Measurements from ENCODE around the gene ZFP69B. TPM values are rescaled to one million over a fixed set of nuclear protein-coding genes. Genes with fewer than 3 reads are reported as not detected.
"Not testable (repeated sequence)": the region's sequence is repeated elsewhere in the genome, so short reads cannot be mapped to it uniquely, and the experiment has no call there.

Gene ZFP69B
- total RNA-seq, 1 donor from 2014 or later: 3.5 TPM

GRCh38 chr1:40435471-40435870 lies 14.8 kb upstream of the ZFP69B start:
- intact Hi-C loops (cut with micrococcal nuclease): no loop called here

GRCh38 chr1:40435876-40436275 lies 14.4 kb upstream of the ZFP69B start:
- intact Hi-C loops (cut with micrococcal nuclease): no loop called here

GRCh38 chr1:40438391-40439015 lies 11.8 kb upstream of the ZFP69B start:
- intact Hi-C loops (cut with micrococcal nuclease): no loop called here

- intact Hi-C loops (cut with micrococcal nuclease): no loop called here
These were observed 11.0 kb upstream of the ZFP69B start for GRCh38 chr1:40439247-40439646.

GRCh38 chr1:40450495-40451237 lies 390 bp downstream of the ZFP69B start:
- intact Hi-C loops (cut with micrococcal nuclease): loop anchor here (1.0 to 2.0 kb wide), 3 partner anchors 26 to 81 kb away; partner anchors contain the start of genes EXO5, ZFP69 and ZNF684

GRCh38 chr1:40451238-40451585 lies 936 bp downstream of the ZFP69B start:
- intact Hi-C loops (cut with micrococcal nuclease): loop anchor here (2.0 kb wide), 2 partner anchors 26 to 58 kb away; partner anchors contain the start of genes EXO5 and ZFP69

- intact Hi-C loops (cut with micrococcal nuclease): no loop called here
These were observed 4.6 kb downstream of the ZFP69B start for GRCh38 chr1:40454873-40455272.

GRCh38 chr1:40462956-40463590 lies 12.8 kb downstream of the ZFP69B start:
- intact Hi-C loops (cut with micrococcal nuclease): no loop called here

GRCh38 chr1:40469327-40469726 lies 19.1 kb downstream of the ZFP69B start:
- intact Hi-C loops (cut with micrococcal nuclease): no loop called here

- intact Hi-C loops (cut with micrococcal nuclease): no loop called here
These were observed 25.0 kb downstream of the ZFP69B start for GRCh38 chr1:40475268-40475667.

- intact Hi-C loops (cut with micrococcal nuclease): loop anchor here (1.0 to 2.0 kb wide), 3 partner anchors 26 to 54 kb away; partner anchors contain the start of genes EXO5, ZFP69B and ZNF684
These were observed 26.8 kb downstream of the ZFP69B start, which contains the start of gene ZFP69 for GRCh38 chr1:40476924-40477677. Gene ZFP69 (plus strand): TSS chr1:40477290. CDS start chr1:40479362, 2,072 bp downstream.

GRCh38 chr1:40477678-40478053 lies 27.4 kb downstream of the ZFP69B start:
- intact Hi-C loops (cut with micrococcal nuclease): loop anchor here (1.0 to 2.0 kb wide), 3 partner anchors 27 to 54 kb away; partner anchors contain the start of genes EXO5, ZFP69B and ZNF684

- intact Hi-C loops (cut with micrococcal nuclease): no loop called here
These were observed 28.0 kb downstream of the ZFP69B start for GRCh38 chr1:40478276-40478675.

GRCh38 chr1:40479156-40479555 lies 28.9 kb downstream of the ZFP69B start:
- intact Hi-C loops (cut with micrococcal nuclease): no loop called here

GRCh38 chr1:40495315-40495903 lies 45.1 kb downstream of the ZFP69B start:
- intact Hi-C loops (cut with micrococcal nuclease): no loop called here

- intact Hi-C loops (cut with micrococcal nuclease): not testable (repeated sequence)
These were observed 52.4 kb downstream of the ZFP69B start for GRCh38 chr1:40502651-40503050.

GRCh38 chr1:40507973-40508372 lies 57.7 kb downstream of the ZFP69B start:
- intact Hi-C loops (cut with micrococcal nuclease): loop anchor here (1.0 to 2.0 kb wide), 4 partner anchors 23 to 183 kb away; partner anchors contain the start of genes NFYC, ZFP69, ZFP69B and ZNF684

GRCh38 chr1:40508375-40509341 lies 58.4 kb downstream of the ZFP69B start, which contains the start of gene EXO5:
Gene EXO5 (plus strand): TSS chr1:40508767. CDS start chr1:40514545, 5,778 bp downstream.
- intact Hi-C loops (cut with micrococcal nuclease): loop anchor here (1.0 to 2.0 kb wide), 4 partner anchors 23 to 183 kb away; partner anchors contain the start of genes NFYC, ZFP69, ZFP69B and ZNF684
